ENCODE results near the gene HIF1AN. TPM values are rescaled to one million over a fixed set of nuclear protein-coding genes. Genes with fewer than 3 reads are reported as not detected.

The HIF1AN gene
- total RNA-seq, 2 donors from 2014 or later = 11.5 to 17.7 TPM

GRCh38 chr10:100498059-100498458 is 37.7 kb upstream of the HIF1AN start:
- H3K27me3 ChIP-seq (replicated peaks; ENCODE audit: insufficient read depth) = no peaks in the 10 kb centered on the region
- ATAC-seq (ENCODE audit: insufficient number of reproducible peaks, low FRiP score, low read depth) = no peak
- no peak for DNase-seq (ENCODE audit: low spot score)
- no peak overlapping the region for H3K4me3 ChIP-seq
- peaks cover 13% of the 10 kb centered on the region for H3K36me3 ChIP-seq
- H3K27ac ChIP-seq = no peak overlapping the region
- TF ChIP-seq CTCF (IDR thresholded peaks at IDR 0.05) = no peak
- H3K9me3 ChIP-seq = no peaks in the 10 kb centered on the region
- no peaks in the 10 kb centered on the region for H3K4me1 ChIP-seq (ENCODE audit: control insufficient read depth in 1 of 2, low read depth in 2 of 2)

- TF ChIP-seq CTCF (IDR thresholded peaks at IDR 0.05) = no peak
- H3K36me3 ChIP-seq = peaks cover 18% of the 10 kb centered on the region
- no peak for ATAC-seq (ENCODE audit: insufficient number of reproducible peaks, low FRiP score, low read depth)
Observed at GRCh38 chr10:100501423-100501822, 34.3 kb upstream of the HIF1AN start.

GRCh38 chr10:100502926-100503494 is 32.7 kb upstream of the HIF1AN start:
- TF ChIP-seq CTCF (IDR thresholded peaks at IDR 0.05) = no peak
- DNase-seq (ENCODE audit: low spot score) = no peak
- ATAC-seq (ENCODE audit: insufficient number of reproducible peaks, low FRiP score, low read depth) = no peak
- H3K9me3 ChIP-seq = no peaks in the 10 kb centered on the region
- H3K27me3 ChIP-seq (replicated peaks; ENCODE audit: insufficient read depth) = no peaks in the 10 kb centered on the region
- no peaks in the 10 kb centered on the region for H3K4me1 ChIP-seq (ENCODE audit: control insufficient read depth in 1 of 2, low read depth in 2 of 2)
- peaks cover 19% of the 10 kb centered on the region for H3K36me3 ChIP-seq
- no peak overlapping the region for H3K27ac ChIP-seq
- H3K4me3 ChIP-seq = no peak overlapping the region

More at GRCh38 chr10:100501423-100501822, 34.3 kb upstream of the HIF1AN start:
- H3K27me3 ChIP-seq (replicated peaks; ENCODE audit: insufficient read depth) = no peaks in the 10 kb centered on the region
- H3K4me1 ChIP-seq (ENCODE audit: control insufficient read depth in 1 of 2, low read depth in 2 of 2) = no peaks in the 10 kb centered on the region
- no peak overlapping the region for H3K4me3 ChIP-seq
- DNase-seq (ENCODE audit: low spot score) = no peak
- H3K27ac ChIP-seq = no peak overlapping the region
- no peaks in the 10 kb centered on the region for H3K9me3 ChIP-seq

- H3K27ac ChIP-seq = no peak overlapping the region
- ATAC-seq (ENCODE audit: insufficient number of reproducible peaks, low FRiP score, low read depth) (no peak), DNase-seq (ENCODE audit: low spot score) (no peak)
- H3K9me3 ChIP-seq = no peaks in the 10 kb centered on the region
- H3K4me3 ChIP-seq = no peak overlapping the region
- no peaks in the 10 kb centered on the region for H3K27me3 ChIP-seq (replicated peaks; ENCODE audit: insufficient read depth)
- peaks cover 19% of the 10 kb centered on the region for H3K36me3 ChIP-seq
- TF ChIP-seq CTCF (IDR thresholded peaks at IDR 0.05) = no peak
- no peaks in the 10 kb centered on the region for H3K4me1 ChIP-seq (ENCODE audit: control insufficient read depth in 1 of 2, low read depth in 2 of 2)
Observed at GRCh38 chr10:100504096-100504495, 31.6 kb upstream of the HIF1AN start.

- Histone ChIP-seq H3K9me3 (no peaks in the 10 kb centered on the region), H3K4me1 (ENCODE audit: control insufficient read depth in 1 of 2, low read depth in 2 of 2) (no peaks in the 10 kb centered on the region), H3K27me3 (replicated peaks; ENCODE audit: insufficient read depth) (no peaks in the 10 kb centered on the region), H3K4me3 (no peak overlapping the region), H3K27ac (no peak overlapping the region), H3K36me3 (peaks cover 19% of the 10 kb centered on the region)
- ATAC-seq (ENCODE audit: insufficient number of reproducible peaks, low FRiP score, low read depth) (no peak), DNase-seq (ENCODE audit: low spot score) (no peak)
- no peak for TF ChIP-seq CTCF (IDR thresholded peaks at IDR 0.05)
Observed at GRCh38 chr10:100505164-100505563, 30.6 kb upstream of the HIF1AN start.
